Measurements from ENCODE around the gene JMJD8.

JMJD8 gene

DNA sequence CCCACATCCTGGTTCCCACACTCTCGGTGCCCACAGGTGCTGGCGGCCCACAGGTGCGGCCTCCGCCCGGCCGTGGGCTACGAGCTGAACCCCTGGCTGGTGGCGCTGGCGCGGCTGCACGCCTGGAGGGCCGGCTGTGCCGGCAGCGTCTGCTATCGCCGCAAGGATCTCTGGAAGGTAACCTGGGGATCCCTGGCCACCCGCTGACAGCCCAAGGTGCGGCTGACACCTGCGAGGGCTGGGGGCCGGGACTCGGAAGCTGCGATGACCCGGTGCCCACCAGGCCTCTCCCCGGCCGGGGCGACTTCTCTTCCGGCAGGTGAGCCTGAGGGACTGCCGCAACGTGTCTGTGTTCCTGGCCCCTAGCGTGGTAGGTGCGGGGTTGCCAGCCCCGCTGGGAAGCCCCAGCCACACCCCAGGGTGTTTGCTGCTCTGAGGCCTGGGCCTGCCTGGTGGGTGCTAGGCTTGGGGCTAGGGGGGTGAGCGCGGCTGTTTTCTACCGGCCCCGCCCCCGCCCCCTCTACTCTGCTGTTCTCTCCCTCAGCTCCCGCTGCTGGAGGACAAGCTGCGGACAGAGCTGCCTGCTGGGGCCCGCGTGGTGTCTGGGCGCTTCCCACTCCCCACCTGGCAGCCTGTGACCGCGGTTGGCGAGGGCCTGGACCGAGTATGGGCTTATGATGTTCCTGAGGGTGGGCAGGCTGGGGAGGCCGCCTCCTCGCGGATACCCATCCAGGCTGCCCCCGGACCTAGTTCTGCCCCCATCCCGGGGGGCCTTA lies 37.8 kb upstream of the JMJD8 start:
- DNase-seq = no peak

DNA sequence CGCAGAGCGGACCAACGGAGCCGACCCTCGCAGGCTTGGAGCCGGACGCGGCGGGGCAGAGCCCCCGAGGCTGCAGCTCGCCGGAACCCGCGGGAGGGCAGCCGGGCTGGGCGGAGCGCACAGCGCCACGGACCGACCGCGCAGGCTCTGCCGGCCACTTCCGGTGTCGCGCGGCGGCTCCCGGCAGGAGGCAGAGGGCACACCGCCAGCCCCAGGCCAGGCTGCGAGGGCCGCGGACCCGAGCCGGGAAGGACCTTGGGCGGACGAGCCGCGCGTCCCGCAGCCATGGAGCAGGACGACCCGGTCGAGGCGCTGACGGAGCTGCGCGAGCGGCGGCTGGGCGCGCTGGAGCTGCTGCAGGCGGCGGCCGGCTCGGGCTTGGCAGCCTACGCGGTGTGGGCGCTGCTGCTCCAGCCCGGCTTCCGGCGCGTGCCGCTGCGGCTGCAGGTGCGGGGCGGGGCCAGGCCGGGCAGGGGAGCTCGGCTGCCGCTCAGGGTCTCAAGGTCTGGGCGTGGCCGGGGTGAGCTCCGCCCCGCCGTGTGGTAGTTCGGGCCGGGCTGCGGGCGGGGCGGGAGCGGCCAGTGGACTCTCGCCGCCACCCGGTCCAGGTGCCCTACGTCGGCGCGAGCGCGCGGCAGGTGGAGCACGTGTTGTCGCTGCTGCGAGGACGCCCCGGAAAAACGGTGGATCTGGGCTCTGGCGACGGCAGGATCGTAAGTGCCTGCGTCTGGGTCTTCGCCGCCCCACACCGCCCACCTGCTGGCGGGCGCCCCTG lies 37.0 kb upstream of the JMJD8 start, which contains the start of gene ANTKMT:
Gene ANTKMT (plus strand): TSS at position 157 of the 775 bp plus-strand sequence. CDS start 129 bp downstream, at position 286.
- peak; percentile 69 for DNase-seq

DNA sequence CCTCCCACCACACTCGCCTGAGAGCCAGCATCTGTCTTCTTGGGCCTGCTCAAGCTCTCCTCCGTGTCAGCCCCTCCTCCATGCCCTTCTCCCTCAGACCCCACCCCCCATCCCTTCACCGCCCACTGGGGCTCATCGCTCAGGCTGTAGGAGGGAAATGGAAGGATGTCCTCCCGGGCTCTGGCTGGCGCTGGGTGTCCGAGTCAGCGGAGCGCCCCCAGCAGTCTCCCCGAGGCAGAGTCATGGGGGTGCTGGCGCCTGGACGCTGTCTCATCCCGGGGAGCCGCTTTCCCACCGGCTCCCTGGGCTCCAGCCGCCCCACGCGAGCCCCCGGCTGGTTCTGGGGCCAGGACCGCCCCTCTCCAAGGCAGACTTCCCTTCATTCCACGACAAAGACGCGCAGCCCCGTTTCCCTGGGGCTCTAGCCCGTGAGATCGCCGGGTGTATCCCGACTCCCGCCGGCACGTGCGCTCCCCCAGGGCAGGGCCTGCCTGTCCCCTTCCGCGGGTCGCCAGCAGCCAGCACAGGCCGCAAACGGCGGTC lies 36.4 kb upstream of the JMJD8 start:
- DNase-seq = no peak

DNA sequence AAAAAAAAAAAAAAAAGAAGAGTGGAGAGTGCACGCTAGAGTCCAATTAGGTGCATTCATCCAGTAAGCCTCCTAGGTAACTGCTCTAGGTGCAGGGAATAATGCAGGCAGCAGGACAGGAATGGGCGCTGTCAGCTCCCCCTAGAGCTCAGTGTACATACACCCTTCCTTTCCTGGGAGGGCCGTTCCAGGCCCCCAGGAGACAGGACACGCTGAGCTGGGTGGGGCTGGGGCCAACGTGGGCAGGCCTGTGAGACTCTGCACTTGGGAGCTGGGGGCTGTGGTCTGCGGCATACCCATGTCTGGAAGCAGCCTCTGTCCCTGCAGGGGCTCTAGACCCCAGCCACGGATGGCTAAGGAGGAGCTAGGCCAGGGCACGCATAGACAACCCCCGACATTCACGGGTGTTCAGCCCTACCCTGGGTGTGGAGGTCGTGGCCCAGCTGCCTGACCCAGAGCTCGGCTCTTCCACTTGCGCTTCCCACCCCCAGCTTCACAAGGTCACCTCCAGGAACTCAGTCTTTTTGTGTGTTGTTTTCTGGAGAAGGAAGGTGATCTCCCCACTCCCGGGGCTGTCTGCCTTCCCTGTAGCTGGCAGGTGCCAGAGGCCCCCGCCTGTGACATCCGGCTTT lies 35.8 kb upstream of the JMJD8 start:
- no peak for DNase-seq

DNA sequence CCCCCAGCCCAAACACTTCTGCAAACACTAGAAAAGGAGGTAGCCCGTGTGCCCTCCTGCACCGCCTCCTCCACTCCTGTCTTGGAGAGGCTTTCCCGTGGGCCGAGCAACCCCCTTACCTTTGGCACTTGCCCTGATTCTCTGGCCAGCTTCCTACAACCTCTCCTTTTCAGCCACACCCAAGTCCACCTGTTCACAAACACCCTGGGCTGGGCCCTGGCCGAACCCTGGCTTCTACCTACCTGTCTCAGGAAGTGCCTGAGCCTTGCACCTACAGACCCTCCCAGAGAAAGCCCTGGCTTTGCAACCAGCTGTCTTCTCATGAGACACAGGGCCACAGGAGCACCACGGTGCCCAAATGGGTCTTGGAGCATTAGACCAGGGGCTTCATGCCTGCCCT lies 34.8 kb upstream of the JMJD8 start:
- DNase-seq = no peak

DNA sequence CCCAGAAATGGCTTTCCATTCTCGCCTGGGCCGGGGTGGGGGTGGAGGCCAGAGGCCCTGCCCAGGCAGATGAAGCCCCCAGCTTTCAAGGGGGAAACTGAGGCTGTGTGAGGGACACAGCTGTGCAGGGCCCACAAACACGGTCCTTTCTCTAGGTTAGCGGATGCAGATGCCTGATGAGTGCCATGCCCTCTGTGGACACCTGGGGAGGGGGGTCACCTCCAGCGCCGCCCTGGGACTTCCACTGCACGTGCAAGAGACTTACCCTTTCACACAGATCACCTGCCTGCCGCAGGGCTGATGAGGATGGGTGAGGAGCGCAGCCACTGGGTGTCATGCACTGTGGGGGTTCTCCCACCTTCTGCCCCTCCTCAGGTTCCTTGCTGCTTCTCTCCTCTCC lies 34.3 kb upstream of the JMJD8 start:
- DNase-seq = no peak

DNA sequence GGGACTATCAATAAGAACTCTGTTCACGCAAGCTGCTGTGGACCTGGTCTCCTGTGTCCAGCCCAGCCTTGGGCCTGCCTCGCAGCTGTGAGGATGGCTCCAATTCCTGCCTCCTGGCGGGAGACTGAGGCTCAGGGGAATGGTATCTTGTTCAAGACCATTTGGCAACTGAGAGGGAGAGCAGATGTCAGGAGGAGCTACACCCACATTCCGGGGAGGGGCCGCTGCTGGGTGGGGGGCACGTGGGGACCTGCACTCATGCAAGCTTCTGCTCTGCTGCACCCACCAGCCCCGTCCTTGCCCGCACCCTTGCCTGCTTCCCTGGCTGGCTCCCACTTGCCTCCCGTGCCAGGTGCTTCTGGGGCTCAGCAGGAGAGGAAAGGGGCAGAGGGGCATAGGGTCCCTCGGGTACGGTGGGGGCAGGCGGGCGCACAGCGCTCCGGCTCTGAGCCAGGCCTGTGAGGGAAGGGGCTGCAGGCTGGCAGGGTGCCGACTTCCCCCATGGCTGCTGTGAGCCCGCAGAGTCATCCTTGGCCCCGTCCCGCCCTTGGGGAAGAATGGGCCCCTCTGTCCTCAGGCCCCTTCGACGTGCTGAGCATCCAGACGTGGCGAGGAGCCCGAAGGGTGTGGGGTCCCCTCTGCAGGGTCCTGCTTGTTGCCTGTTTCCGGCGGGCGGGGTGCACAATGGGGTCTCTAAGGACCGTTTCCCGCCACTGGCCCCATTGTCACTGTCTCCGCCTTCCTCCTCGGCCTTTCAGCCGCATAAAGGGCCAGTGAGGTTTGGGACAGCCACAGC lies 33.5 kb upstream of the JMJD8 start:
- DNase-seq = no peak

DNA sequence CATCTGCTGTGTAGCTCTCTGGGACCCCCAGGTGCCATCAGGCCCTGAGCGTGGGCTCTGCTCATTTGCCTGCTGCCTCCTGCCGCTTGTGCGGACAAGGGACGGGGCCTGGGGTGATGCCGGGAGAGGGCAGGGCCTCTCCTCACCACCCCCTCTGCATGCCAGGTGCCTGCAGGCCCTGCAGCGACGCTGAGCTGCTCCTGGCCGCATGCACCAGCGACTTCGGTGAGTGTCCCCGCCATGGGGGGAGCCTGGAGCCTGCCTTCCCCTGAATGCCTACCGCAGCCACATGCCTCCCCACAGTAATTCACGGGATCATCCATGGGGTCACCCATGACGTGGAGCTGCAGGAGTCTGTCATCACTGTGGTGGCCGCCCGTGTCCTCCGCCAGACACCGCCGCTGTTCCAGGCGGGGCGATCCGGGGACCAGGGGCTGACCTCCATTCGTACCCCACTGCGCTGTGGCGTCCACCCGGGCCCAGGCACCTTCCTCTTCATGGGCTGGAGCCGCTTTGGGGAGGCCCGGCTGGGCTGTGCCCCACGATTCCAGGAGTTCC lies 32.7 kb upstream of the JMJD8 start:
- no peak for DNase-seq

DNA sequence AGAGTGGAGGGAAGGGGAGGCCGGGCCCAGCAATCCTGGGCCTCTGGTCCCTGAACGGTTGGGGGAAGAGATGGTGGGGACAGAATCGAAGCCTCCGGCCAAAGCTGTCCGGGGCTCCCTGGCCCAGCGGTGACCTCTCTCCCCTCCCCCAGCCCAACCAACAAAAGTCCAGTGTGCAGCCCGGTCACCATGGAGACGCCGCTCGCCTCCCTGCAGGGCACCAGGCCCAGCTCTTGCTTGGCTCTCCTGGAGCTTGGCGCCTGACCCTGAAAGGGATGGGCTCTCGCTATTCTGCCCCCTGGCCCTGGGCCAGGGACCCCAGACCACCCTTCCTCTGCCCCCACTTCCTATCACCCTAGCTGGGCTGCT lies 32.0 kb upstream of the JMJD8 start:
- no peak for DNase-seq

DNA sequence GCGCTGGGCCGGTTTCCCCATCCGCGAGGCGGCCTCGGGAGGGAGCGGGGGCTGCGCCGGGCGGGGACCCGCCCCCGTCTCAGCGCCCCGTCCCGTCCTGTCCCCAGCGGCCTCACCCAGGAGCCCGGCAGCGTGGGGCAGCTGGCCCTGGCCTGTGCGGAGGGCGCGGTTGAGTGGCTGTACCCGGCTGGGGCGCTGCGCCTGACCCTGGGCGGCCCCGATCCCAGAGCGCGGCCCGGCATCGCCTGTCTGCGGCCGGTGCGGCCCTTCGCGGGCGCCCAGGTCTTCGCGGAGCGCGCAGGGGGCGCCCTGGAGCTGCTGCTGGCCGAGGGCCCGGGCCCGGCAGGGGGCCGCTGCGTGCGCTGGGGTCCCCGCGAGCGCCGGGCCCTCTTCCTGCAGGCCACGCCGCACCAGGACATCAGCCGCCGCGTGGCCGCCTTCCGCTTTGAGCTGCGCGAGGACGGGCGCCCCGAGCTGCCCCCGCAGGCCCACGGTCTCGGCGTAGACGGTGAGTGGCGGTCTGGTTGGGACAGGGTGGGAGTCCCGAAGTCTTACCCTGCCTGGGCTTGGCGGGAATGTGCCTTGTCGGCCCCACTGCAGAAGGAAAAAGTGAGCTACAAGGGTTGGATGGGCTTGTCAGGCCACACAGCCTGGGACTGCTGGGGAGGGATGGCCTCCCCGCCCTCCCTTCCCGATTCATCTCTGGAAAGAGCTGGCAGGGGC lies 31.5 kb upstream of the JMJD8 start:
- no peak for DNase-seq

DNA sequence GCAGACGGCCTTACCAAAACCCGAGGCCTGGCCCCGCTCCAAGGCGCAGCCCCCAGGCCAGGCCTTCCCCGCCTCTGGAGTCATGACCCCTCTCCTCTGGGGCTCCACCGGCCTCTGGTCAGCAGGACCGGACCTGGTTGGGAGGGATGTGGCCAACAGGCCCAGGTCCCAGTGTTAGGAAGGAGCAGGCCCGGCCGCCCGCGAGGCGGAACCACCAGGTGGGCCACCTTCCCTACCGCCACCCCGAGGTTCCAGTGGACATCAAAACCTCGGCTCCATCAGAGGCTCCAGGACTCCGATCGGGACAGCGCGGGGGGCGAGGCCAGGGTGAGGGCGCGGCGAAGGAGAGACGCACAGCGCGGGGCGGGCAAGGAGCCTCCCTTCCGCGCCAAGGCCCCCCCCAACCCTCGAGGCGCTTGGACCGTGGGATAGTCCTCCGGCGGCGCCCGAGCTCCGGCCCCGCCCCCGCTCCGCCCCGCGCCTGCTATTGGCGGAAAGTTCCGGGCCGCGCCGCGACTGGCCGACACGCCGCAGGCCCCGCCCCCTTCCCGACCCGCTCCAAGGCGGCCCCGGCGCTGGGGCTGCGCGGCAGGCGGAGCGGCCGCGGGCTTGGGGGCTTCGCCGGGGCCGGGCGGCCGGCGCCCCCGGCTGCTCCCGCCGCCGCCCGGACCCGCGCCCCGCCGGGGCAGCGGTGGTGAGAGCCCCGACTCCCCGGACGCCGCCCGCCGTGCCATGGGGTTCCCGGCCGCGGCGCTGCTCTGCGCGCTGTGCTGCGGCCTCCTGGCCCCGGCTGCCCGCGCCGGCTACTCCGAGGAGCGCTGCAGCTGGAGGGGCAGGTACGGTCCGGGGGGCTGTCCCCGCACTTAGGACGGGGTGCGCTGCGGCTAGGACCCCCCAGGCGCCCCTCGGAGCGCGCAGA lies 30.7 kb upstream of the JMJD8 start, which contains the start of gene METRN:
Gene METRN (plus strand): TSS at position 561 of the 919 bp plus-strand sequence. CDS start 172 bp downstream, at position 733.
- DNase-seq = peak; percentile 86

DNA sequence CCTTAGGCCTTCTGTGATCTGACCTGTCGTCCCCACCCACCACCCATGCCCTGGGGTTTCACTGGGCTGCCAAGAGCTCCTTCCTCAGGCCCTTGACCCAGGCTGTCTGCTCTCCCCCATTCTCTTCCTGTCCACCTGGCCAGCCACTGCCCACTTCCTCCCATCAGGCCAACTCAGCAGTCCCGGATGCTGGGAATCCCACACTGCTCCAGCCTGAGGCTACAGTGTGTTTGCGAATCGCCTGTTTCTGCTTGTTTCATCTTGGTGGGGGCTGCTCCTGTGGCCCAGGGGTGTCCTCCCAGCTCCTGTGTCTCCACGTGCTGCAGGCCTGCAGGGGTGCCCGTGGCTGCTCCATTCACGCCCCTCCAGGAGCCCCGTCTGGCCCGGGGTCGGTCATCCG lies 29.9 kb upstream of the JMJD8 start:
- DNase-seq = no peak

DNA sequence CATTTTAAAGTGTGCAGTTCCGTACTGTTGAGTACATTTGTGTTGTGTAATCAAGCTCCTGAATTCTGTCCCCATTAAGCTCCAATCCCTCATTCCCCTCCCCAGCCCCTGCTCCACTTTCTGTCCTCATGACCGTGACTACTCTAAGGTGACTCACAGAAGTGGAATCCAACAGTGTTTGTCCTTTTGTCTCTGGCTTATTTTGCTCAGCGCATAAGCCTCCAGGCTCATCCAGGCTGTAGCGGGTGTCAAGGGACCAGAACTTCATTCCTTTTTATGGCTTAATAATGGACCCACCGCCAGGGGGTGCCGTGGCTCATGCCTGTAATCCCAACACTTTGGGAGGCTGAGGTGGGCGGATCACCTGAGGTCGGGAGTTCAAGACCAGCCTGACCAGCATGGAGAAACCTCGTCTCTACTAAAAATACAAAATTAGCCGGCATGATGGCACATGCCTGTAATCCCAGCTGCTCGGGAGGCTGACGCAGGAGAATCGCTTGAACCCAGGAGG lies 28.7 kb upstream of the JMJD8 start:
- peak; percentile 43 for DNase-seq

DNA sequence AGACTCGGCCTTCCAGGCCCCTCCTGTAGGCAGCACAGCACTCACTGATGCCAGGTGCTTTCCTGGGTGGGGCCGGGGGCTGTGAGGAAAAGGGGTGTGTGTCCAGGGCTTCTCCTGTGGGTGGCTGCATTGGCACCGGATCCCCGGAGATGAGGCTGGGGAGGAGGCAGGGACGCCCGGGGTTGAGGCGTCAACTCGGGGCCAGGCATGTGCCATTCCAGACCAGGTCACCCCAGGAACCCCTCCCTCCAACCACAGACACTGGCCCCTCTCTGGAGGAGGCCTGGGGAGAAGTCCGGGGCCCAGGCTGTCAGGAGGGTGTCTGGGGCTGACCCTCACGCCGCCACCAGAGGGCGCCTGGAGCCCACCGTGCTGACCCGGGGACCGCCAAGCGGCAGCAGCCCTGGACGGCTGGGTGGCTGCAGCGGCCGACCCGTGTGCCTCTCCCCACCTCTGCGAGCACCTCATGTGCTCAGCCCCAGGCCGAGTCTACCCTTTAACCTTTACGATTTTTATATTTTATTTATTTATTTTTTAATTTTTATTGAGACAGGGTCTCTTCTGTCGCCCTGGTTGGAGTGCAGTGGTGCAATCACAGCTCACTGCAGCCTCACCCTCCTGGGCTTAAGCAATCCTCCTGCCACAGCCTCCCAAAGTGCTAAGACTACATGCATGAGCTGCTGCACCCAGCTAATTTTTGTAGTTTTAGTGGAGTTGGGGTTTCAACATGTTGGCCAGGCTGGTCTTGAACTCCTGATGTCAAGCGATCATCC lies 27.6 kb upstream of the JMJD8 start:
- DNase-seq = peak; percentile 71

DNA sequence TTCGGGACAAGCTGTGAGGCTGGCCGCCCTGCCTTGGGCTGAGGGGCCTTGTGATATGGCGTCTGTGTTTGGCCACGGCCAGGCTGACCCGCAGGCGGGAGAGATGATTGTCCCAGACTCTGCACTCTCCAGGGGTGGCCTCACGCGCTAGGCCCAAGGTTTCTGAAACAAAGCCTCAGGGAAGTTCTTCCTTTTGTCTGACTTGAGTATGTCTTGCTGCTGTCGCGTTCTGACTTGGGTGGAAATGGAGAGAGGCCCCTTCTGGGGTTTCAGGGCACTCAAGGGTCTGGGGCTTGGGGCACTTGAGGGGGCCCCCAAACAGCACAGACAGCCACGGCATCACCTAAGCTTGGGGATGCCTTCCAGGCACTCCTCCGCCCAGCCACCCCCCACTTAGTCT lies 26.9 kb upstream of the JMJD8 start:
- DNase-seq = no peak

DNA sequence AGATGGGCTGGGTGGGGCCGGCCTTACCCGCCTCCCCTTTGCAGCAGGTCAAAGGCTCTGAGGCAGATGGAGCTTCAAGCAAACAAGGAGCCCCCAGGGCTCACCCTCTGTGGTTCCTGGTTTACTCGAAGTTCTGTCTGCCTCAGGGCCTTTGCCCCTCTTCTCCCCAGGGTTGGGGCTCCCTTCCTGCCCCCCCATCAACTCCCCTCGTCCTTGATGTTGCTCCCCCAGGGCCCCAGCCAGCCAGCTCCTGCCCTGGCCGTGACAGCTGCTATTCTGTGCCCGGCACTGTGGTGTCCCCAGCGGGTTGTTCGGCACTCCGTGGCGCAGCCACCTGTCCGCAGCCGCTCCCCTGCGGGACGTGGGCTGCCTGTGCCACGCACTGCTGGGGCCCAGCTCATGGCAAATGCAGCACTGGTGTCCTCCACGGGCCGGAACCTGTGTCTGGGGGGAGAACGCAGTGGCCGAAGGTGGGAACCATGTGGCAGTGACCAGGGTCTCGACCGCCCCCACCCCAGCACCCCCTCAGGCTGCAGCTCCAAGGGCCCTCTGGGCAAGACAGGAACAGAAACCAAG lies 26.5 kb upstream of the JMJD8 start:
- no peak for DNase-seq

DNA sequence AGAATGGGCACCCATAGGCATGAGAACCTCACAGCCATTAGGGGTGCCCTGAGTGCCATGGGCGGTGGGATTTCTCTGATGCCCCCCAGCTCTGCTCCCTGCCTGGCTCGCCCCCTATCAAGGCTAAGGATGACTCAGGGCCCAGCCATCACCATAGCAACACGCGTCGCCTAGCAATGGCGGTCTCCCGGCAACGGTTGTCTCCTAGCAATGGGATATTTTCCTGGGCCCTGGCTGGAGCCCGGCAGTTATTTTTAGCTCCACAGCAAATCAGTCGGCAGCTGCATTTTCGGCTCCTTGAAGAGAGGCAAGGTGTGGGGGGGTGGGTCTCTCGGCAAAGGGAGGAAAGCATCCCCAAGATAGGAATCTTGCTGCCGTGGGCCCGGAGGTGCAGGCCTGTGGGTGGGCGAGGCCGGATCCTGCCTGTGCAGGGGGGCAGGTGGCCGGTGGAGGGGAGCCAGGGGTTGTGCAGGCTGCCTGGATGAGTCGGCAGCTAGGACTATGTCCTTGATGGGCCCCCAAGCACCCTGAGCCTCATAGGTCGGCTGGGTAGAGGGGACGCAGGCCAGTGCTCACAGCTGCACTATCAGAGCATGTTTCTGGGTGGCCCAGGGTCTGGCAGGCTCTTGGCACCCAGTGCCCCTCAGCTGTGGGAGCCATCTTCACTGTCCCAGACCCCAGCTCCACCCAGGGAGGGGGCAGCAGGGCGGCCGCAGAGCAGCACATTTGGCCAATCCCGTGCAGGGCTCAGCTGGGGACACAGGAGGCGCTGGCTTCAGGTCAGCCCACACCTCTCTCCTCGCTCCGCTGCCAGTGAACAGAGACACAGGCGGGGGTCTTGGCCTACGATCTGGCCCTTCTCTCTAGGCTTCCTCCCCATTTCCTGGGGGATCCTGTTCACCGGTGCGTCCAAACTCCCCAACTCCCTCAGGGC lies 25.7 kb upstream of the JMJD8 start:
- DNase-seq = no peak

DNA sequence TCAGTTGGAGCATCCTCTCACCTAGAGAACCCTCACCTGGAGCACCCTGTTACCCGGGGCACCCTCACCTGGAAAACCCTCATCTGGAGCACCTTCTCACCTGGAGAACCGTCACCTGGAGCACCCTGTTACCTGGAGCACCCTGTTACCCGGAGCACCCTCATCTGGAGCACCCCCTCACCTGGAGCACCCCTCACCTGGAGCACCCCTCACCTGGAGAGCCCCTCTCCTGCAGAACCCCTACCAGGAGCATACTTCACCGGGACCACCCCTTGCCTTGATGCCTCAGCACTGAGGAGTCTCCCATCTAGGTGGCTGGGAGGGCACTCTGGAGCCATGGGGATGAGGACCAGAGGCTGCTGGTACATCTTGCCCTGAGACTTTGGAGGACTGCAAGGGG lies 24.8 kb upstream of the JMJD8 start:
- no peak for DNase-seq

Measured in stimulated activated naive CD4-positive, alpha-beta T cell treated with Interleukin-2 at 50 U/mL for 16 hours (primary cell).